DND-41 (cell line): Measurements from ENCODE around the gene RASGRF1.

Experiments
- ATAC-seq: fragments of 200-7000 bp; cut with Tn5 transposase; 3 replicates; pipeline ENCODE4 v1.9.1; 2021; ENCODE audit warnings: low read depth; ENCODE audit not compliant: insufficient read depth
- DNase-seq: peaks from one replicate; pipeline ENCODE4 v3.0.0-alpha.2; 2020
- H2AFZ ChIP-seq: 2 replicates; pipeline ENCODE4 v1.6.0; 2012; ENCODE audit warnings: low read depth, low read length
- H3K27ac ChIP-seq: 2 replicates; pipeline ENCODE4 v1.5.1; 2012; ENCODE audit warnings: low read length, inconsistent platforms
- H3K27me3 ChIP-seq: fragments of 200-600 bp; sonication (generic); 2 replicates; pipeline ENCODE4 v1.6.0; 2012; ENCODE audit warnings: low read length, mild to moderate bottlenecking, inconsistent platforms; ENCODE audit not compliant: insufficient read depth, poor library complexity
- H3K36me3 ChIP-seq: 2 replicates; pipeline ENCODE4 v1.5.1; 2012; ENCODE audit warnings: low read length, inconsistent platforms; ENCODE audit not compliant: insufficient read depth
- H3K4me1 ChIP-seq: 2 replicates; pipeline ENCODE4 v1.5.1; 2012; ENCODE audit warnings: mild to moderate bottlenecking, low read length; ENCODE audit not compliant: insufficient read depth
- H3K4me2 ChIP-seq: 2 replicates; pipeline ENCODE4 v1.6.0; 2012; ENCODE audit warnings: mild to moderate bottlenecking, moderate library complexity, low read length, inconsistent platforms; ENCODE audit not compliant: insufficient read depth
- H3K4me3 ChIP-seq, 2 experiments: fragments of 200-600 bp in 1 of 2; shearing (Covaris generic) in 1 of 2; 2 replicates each; pipeline ENCODE4 v1.5.1; 2012 to 2016; ENCODE audit warnings: inconsistent platforms in 2 of 2, low read length in 2 of 2, mild to moderate bottlenecking in 2 of 2, low read depth in 1 of 2, moderate library complexity in 1 of 2
- H3K79me2 ChIP-seq: 2 replicates; pipeline ENCODE4 v1.6.0; 2012; ENCODE audit warnings: low read length, inconsistent platforms; ENCODE audit not compliant: insufficient read depth
- H3K9ac ChIP-seq: 2 replicates; pipeline ENCODE4 v1.6.0; 2012; ENCODE audit warnings: low read depth, mild to moderate bottlenecking, inconsistent platforms, low read length, moderate library complexity
- H3K9me3 ChIP-seq: 2 replicates; pipeline ENCODE4 v1.5.1; 2012; ENCODE audit warnings: low read length, moderate library complexity, mild to moderate bottlenecking, inconsistent platforms; ENCODE audit not compliant: insufficient read depth, severe bottlenecking
- H4K20me1 ChIP-seq: 2 replicates; pipeline ENCODE4 v1.6.0; 2012; ENCODE audit warnings: low read length; ENCODE audit not compliant: insufficient read depth
- EZH2 ChIP-seq: IDR thresholded peaks from 3 replicates; pipeline ENCODE4 v1.6.1; 2012; ENCODE audit warnings: borderline replicate concordance, low read depth, mild to moderate bottlenecking, moderate library complexity, low read length, inconsistent platforms; ENCODE audit not compliant: severe bottlenecking
- TF ChIP-seq, protein P1 (sequence below): IDR thresholded peaks from 2 replicates; pipeline ENCODE4 v1.5.1; 2012; ENCODE audit warnings: borderline replicate concordance, low read length, moderate library complexity, mild to moderate bottlenecking; ENCODE audit not compliant: poor library complexity, severe bottlenecking; ENCODE audit errors: extremely low read depth

RASGRF1 gene

DNA sequence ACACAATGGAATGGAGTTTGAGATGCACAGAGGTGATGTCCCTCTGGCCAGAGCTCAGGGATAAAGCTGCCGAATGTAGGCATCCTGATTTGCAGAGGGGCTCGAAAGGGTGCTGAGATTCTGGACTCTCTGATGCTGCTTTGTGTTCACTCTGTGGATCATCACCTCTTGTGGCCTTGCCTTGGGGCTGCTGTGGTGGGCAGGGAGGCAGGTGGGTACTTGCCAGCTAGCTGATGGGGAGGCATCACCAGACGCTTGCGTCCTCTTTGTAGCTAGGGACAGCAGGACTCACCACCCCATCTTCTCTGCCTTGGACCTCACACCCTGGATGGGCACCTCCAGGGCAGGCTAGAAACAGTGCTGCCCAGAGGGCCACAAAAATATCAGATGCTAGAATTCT, 14.6 kb upstream of the RASGRF1 start:
- H3K9ac ChIP-seq, result no peak overlapping the region
- no peaks in the 10 kb centered on the region for H3K4me1 ChIP-seq
- no peaks in the 10 kb centered on the region for H3K9me3 ChIP-seq
- no peak for ATAC-seq
- no peak overlapping the region for H3K4me2 ChIP-seq
- no peak for DNase-seq
- no peaks in the 10 kb centered on the region for H3K36me3 ChIP-seq
- H3K27ac ChIP-seq, result no peak overlapping the region
- no peak overlapping the region for H2AFZ ChIP-seq
- H3K27me3 ChIP-seq, result peaks cover 5% of the 10 kb centered on the region
- no peak for TF ChIP-seq EZH2
- TF ChIP-seq, protein P1, sequence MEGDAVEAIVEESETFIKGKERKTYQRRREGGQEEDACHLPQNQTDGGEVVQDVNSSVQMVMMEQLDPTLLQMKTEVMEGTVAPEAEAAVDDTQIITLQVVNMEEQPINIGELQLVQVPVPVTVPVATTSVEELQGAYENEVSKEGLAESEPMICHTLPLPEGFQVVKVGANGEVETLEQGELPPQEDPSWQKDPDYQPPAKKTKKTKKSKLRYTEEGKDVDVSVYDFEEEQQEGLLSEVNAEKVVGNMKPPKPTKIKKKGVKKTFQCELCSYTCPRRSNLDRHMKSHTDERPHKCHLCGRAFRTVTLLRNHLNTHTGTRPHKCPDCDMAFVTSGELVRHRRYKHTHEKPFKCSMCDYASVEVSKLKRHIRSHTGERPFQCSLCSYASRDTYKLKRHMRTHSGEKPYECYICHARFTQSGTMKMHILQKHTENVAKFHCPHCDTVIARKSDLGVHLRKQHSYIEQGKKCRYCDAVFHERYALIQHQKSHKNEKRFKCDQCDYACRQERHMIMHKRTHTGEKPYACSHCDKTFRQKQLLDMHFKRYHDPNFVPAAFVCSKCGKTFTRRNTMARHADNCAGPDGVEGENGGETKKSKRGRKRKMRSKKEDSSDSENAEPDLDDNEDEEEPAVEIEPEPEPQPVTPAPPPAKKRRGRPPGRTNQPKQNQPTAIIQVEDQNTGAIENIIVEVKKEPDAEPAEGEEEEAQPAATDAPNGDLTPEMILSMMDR, result no peak
- no peaks in the 10 kb centered on the region for H3K79me2 ChIP-seq
- no peaks in the 10 kb centered on the region; the same call in 1 of the 2 replicates for H4K20me1 ChIP-seq
- H3K4me3 ChIP-seq, result no peak overlapping the region

DNA sequence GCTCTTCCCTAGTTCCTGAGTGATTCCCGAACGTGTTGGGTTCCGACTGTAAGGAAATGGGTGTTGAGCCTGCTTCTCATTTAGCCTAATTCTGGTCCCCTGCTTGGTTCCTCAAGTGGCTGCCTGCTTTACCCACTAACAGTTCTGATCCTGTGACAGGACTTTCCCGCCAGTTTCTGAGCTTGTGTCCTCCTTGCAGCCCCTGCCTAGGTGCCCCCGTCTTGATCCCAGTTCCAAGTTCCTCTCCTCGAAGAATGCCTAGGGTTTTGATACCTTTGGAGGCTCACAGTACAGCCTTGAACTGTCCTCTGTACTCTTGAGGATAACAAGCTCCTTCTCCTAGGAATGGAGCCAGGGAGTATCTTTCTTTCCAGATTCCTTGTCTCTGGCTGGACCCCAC, 12.0 kb upstream of the RASGRF1 start:
- TF ChIP-seq, protein P1, result no peak
- Histone ChIP-seq H2AFZ (no peak overlapping the region), H3K4me1 (no peaks in the 10 kb centered on the region), H3K4me3 (no peak overlapping the region), H4K20me1 (no peaks in the 10 kb centered on the region; the same call in 1 of the 2 replicates), H3K9me3 (no peaks in the 10 kb centered on the region), H3K36me3 (no peaks in the 10 kb centered on the region), H3K79me2 (no peaks in the 10 kb centered on the region), H3K4me2 (no peak overlapping the region), H3K9ac (no peak overlapping the region), H3K27me3 (peaks cover 5% of the 10 kb centered on the region), H3K27ac (no peak overlapping the region)
- DNase-seq (no peak), ATAC-seq (no peak)

DNA sequence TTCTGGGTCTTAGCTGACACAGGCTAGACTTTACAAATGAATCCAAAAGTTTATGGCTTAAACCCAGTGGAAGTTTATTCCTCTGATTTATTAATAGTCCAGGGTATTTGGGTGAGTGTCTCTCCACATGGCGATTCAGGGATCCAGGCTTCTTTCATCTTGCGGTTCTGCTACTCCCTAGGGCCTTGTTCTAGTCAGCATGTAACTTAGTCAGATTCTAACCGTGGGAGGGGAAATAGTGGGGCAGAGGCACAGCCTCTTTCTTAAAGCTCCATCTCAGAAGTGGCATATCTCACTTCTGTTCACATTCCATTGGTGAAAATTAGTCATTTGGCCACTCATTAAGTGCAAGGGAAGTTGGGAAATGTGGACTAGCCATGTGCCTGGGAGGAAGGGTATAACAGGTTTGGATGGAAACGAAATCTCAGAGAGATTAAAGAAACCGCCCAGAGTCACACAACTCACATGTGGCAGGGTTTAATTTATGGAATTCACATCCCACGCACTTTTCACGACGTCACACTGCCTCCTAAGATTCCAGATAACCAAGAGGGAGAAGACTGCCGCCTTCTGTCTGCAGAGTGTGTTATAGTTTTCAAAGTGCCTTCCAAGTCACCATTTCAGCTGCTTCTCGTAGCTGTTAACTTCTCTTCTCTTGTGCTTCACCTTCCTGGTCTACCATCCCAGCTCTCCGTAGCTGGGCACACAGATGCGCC, 11.4 kb upstream of the RASGRF1 start:
- H3K27ac ChIP-seq, result no peak overlapping the region
- no peak overlapping the region for H3K4me2 ChIP-seq
- H3K9ac ChIP-seq, result no peak overlapping the region
- H3K4me3 ChIP-seq, result no peak overlapping the region
- no peaks in the 10 kb centered on the region; the same call in 1 of the 2 replicates for H4K20me1 ChIP-seq
- DNase-seq (no peak), ATAC-seq (no peak)
- no peaks in the 10 kb centered on the region for H3K79me2 ChIP-seq
- no peaks in the 10 kb centered on the region for H3K36me3 ChIP-seq
- H3K4me1 ChIP-seq, result no peaks in the 10 kb centered on the region
- TF ChIP-seq, protein P1, result no peak
- TF ChIP-seq EZH2, result no peak
- H3K27me3 ChIP-seq, result peaks cover 5% of the 10 kb centered on the region
- no peaks in the 10 kb centered on the region for H3K9me3 ChIP-seq
- no peak overlapping the region for H2AFZ ChIP-seq
